Measurements from ENCODE around the gene ELOVL7. TPM values are rescaled to one million over a fixed set of nuclear protein-coding genes. Genes with fewer than 3 reads are reported as not detected.

The ELOVL7 gene
- total RNA-seq, 2 experiments from 2014 or later = 0.18 TPM; not detected in 1

- ATAC-seq (no peak), DNase-seq (peak; percentile 14)
- Mint-ChIP-seq H3K27me3 (peaks cover 50% of the 10 kb centered on the region), H3K27ac (no peak overlapping the region), H3K9me3 (no peaks in the 10 kb centered on the region), H3K4me3 (peak overlapping the region; percentile 65), H3K4me1 (ENCODE audit: low read depth) (peaks cover 6% of the 10 kb centered on the region), H3K36me3 (ENCODE audit: low read depth) (no peaks in the 10 kb centered on the region)
- ChIA-PET POLR2A (no interaction called here), CTCF (interaction anchor here (1.0 kb wide), 1 partner anchor 145 kb away, joined by 3 read pairs; no protein-coding TSS in a partner anchor)
- intact Hi-C loops (cut with micrococcal nuclease) = no loop called here
- TF ChIP-seq CTCF (IDR thresholded peaks at IDR 0.05) = no peak
Observed at GRCh38 chr5:60843386-60843935, 608 bp downstream of the ELOVL7 start.

DNA sequence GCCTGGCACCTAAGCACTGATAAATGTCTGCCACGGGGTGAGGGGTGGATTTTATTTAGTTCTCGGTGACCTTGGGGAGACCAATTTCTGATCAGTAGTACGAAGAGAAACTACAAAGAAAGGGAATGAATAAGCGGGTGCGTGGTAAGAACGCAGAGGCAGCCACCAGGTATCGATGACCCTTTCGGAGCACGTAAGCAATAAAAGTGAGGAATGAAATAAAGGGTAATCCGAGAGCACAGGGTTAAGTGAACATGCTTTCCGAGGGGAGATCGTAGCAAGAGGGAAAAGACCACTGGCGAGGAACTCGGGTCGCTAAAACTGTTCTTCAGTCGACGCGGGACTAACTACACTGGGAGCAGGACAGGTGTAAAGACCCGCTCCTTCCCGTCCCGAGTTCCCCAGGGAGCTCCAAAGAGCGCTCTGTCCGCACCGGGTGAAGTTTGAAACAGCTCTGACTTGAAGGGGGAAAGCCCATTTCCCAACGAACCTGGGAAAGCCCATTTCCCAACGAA lies 1.1 kb downstream of the ELOVL7 start:
- H3K27ac Mint-ChIP-seq = no peak overlapping the region
- intact Hi-C loops (cut with micrococcal nuclease) = no loop called here
- no peak for TF ChIP-seq CTCF (IDR thresholded peaks at IDR 0.05)
- H3K4me3 Mint-ChIP-seq = peak overlapping the region; percentile 65
- ChIA-PET POLR2A (no interaction called here), CTCF (interaction anchor here (1.0 kb wide), 1 partner anchor 145 kb away, joined by 3 read pairs; no protein-coding TSS in a partner anchor)
- ATAC-seq (no peak), DNase-seq (no peak)
- H3K36me3 Mint-ChIP-seq (ENCODE audit: low read depth) = no peaks in the 10 kb centered on the region
- H3K9me3 Mint-ChIP-seq = no peaks in the 10 kb centered on the region
- peaks cover 6% of the 10 kb centered on the region for H3K4me1 Mint-ChIP-seq (ENCODE audit: low read depth)
- peaks cover 50% of the 10 kb centered on the region for H3K27me3 Mint-ChIP-seq

DNA sequence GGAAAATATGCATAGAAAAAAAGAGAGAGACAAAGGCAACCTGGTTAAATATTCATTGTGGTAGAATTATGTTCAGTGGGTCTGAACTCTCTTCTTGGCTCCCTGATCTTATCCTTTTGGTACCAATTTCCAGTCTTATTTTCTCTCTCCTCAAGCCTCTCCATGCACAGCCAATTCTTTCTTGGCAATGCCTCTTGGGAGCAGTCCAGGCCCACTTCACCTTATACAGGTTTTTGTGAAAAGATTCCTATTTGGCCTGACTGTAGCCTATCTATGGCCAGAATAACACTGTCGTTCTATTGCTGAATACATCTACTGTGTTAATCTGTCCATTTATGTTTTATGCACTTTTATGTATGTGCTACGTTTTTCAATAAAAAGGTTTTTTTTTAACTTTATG lies 2.7 kb downstream of the ELOVL7 start:
- Mint-ChIP-seq H3K36me3 (ENCODE audit: low read depth) (no peaks in the 10 kb centered on the region), H3K27me3 (peaks cover 44% of the 10 kb centered on the region), H3K4me3 (no peak overlapping the region), H3K9me3 (no peaks in the 10 kb centered on the region), H3K4me1 (ENCODE audit: low read depth) (peaks cover 6% of the 10 kb centered on the region), H3K27ac (no peak overlapping the region)
- no peak for ATAC-seq
- intact Hi-C loops (cut with micrococcal nuclease) = no loop called here
- ChIA-PET CTCF (no interaction called here), POLR2A (no interaction called here)
- no peak for DNase-seq
- TF ChIP-seq CTCF (IDR thresholded peaks at IDR 0.05) = no peak

GRCh38 chr5:60836131-60836530 lies 7.9 kb downstream of the ELOVL7 start:
- DNase-seq = no peak
- no peak for TF ChIP-seq CTCF (IDR thresholded peaks at IDR 0.05)
- no peaks in the 10 kb centered on the region for H3K36me3 Mint-ChIP-seq (ENCODE audit: low read depth)
- H3K27ac Mint-ChIP-seq = no peak overlapping the region
- H3K4me3 Mint-ChIP-seq = no peak overlapping the region
- intact Hi-C loops (cut with micrococcal nuclease) = no loop called here
- ChIA-PET POLR2A (no interaction called here), CTCF (no interaction called here)
- no peak for ATAC-seq
- no peaks in the 10 kb centered on the region for H3K9me3 Mint-ChIP-seq
- no peaks in the 10 kb centered on the region for H3K4me1 Mint-ChIP-seq (ENCODE audit: low read depth)
- H3K27me3 Mint-ChIP-seq = peaks cover 11% of the 10 kb centered on the region

GRCh38 chr5:60835554-60835953 lies 8.5 kb downstream of the ELOVL7 start:
- Mint-ChIP-seq H3K4me3 (no peak overlapping the region), H3K27me3 (peaks cover 10% of the 10 kb centered on the region), H3K4me1 (ENCODE audit: low read depth) (no peaks in the 10 kb centered on the region), H3K27ac (no peak overlapping the region), H3K36me3 (ENCODE audit: low read depth) (no peaks in the 10 kb centered on the region), H3K9me3 (no peaks in the 10 kb centered on the region)
- intact Hi-C loops (cut with micrococcal nuclease) = no loop called here
- TF ChIP-seq CTCF (IDR thresholded peaks at IDR 0.05) = no peak
- no peak for DNase-seq
- CTCF ChIA-PET = no interaction called here
- POLR2A ChIA-PET = no interaction called here
- no peak for ATAC-seq

All from activated CD8-positive, alpha-beta T cell treated with anti-CD3 and anti-CD28 coated beads for 36 hours (primary cell).